ENCODE measurements around the gene INPP4B.
"Not testable (repeated sequence)": the region's sequence is repeated elsewhere in the genome, so short reads cannot be mapped to it uniquely, and the experiment has no call there.

Gene INPP4B

DNA sequence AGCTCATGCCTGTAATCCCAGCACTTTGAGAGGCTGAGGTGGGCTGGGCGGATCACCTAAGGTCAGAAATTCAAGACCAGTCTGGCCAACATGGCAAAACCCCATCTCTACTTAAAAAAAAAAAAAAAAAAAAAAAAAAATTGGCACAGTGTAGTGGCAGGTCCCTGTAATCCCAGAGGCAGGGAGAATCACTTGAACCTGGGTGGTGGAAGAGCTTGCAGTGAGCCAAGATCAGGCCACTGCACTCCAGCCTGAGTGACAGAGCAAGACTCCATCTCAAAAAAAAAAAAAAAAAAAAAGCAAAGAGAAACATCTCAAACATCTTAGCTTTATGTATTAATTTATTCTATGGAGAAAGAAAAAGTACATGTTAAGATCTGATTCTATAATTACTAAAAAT is 201.5 kb downstream of the INPP4B start:
- H3K27ac ChIP-seq (ENCODE audit: low read depth, low read length); H3K9ac ChIP-seq (ENCODE audit: low read length); H3K36me3 ChIP-seq (ENCODE audit: control insufficient read depth, insufficient read depth, low read length); H4K8ac ChIP-seq (ENCODE audit: low read depth, low read length); H3K56ac ChIP-seq (ENCODE audit: low read length); H2BK5ac ChIP-seq (ENCODE audit: low read length); H4K5ac ChIP-seq (ENCODE audit: low read length); H3K18ac ChIP-seq (ENCODE audit: low read length); H3K4me3 ChIP-seq (ENCODE audit: low read length); H3K23ac ChIP-seq (ENCODE audit: low read length); DNase-seq; H2AK5ac ChIP-seq (ENCODE audit: low read length); H3K4me2 ChIP-seq (ENCODE audit: low read length); H3K4ac ChIP-seq (ENCODE audit: low read depth, low read length); H3K79me1 ChIP-seq (ENCODE audit: low read length); H2BK15ac ChIP-seq (replicated peaks; ENCODE audit: low read depth); H3K27me3 ChIP-seq (ENCODE audit: insufficient read depth, low read length, poor library complexity); H3K79me2 ChIP-seq (ENCODE audit: control insufficient read depth, insufficient read depth, low read length); H2BK120ac ChIP-seq (ENCODE audit: low read depth, low read length); H3K4me1 ChIP-seq (ENCODE audit: control insufficient read depth, low read depth, low read length): not testable (repeated sequence)
- WGBS (ENCODE audit: extremely low coverage, insufficient coverage, low lambda C conversion rate): no CpG with 5 or more reads among the region's 1 CpG

DNA sequence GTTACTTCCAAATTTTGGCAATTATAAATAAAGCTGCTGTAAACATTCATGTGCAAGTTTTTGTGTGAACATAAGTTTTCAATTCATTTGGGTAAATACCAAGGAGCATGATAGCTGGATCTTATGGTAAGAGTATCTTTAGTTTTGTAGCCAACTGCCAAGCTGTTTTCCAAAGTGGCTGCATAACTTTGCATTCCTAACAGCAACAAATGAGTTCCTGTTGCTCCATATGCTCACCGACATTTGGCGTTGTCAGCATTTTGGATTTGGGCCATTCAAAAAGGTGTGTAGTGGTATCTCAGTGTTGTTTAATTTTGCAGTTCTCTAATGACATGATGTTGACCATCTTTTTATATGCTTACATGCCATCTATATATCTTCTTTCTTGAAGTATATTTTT is 208.5 kb downstream of the INPP4B start:
- Histone ChIP-seq H2BK120ac (ENCODE audit: low read depth, low read length) (no peak overlapping the region), H3K79me2 (ENCODE audit: control insufficient read depth, insufficient read depth, low read length) (no peaks in the 10 kb centered on the region), H3K4ac (ENCODE audit: low read depth, low read length) (no peak overlapping the region), H2BK15ac (replicated peaks; ENCODE audit: low read depth) (no peak overlapping the region), H3K27me3 (ENCODE audit: insufficient read depth, low read length, poor library complexity) (no peaks in the 10 kb centered on the region), H3K4me2 (ENCODE audit: low read length) (no peak overlapping the region), H3K56ac (ENCODE audit: low read length) (no peak overlapping the region), H3K4me3 (ENCODE audit: low read length) (no peak overlapping the region), H4K5ac (ENCODE audit: low read length) (no peak overlapping the region), H3K18ac (ENCODE audit: low read length) (no peak overlapping the region), H2BK5ac (ENCODE audit: low read length) (no peak overlapping the region), H3K36me3 (ENCODE audit: control insufficient read depth, insufficient read depth, low read length) (no peaks in the 10 kb centered on the region), H2AK5ac (ENCODE audit: low read length) (no peak overlapping the region), H3K23ac (ENCODE audit: low read length) (no peak overlapping the region), H4K8ac (ENCODE audit: low read depth, low read length) (no peak overlapping the region), H3K27ac (ENCODE audit: low read depth, low read length) (no peak overlapping the region), H3K4me1 (ENCODE audit: control insufficient read depth, low read depth, low read length) (no peaks in the 10 kb centered on the region), H3K79me1 (ENCODE audit: low read length) (no peaks in the 10 kb centered on the region), H3K9ac (ENCODE audit: low read length) (no peak overlapping the region)
- DNase-seq: no peak
- WGBS (ENCODE audit: extremely low coverage, insufficient coverage, low lambda C conversion rate): no CpG with 5 or more reads among the region's 2 CpGs

DNA sequence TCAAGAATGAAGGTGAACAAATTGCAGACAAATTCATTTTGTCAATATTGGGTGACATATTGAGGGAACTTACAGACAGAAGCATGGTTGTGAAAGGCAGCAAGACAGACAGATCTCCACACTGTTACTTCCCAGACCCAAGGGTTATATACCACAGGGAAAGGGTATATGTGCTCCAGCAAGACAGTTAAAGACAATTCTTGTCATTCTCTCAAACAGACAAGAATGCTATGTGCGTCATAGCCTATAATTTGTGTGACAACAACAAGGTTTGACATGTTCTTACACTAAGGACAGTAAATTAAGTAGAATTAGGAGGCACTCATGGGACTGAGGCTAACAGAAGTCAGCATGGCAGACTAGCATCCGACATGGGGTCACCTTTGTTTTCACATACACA is 214.3 kb downstream of the INPP4B start:
- Histone ChIP-seq H3K4me1 (ENCODE audit: control insufficient read depth, low read depth, low read length) (no peaks in the 10 kb centered on the region), H3K56ac (ENCODE audit: low read length) (no peak overlapping the region), H3K79me1 (ENCODE audit: low read length) (no peaks in the 10 kb centered on the region), H3K18ac (ENCODE audit: low read length) (no peak overlapping the region), H4K5ac (ENCODE audit: low read length) (no peak overlapping the region), H3K27ac (ENCODE audit: low read depth, low read length) (no peak overlapping the region), H3K9ac (ENCODE audit: low read length) (no peak overlapping the region), H3K27me3 (ENCODE audit: insufficient read depth, low read length, poor library complexity) (no peaks in the 10 kb centered on the region), H2BK15ac (replicated peaks; ENCODE audit: low read depth) (no peak overlapping the region), H3K79me2 (ENCODE audit: control insufficient read depth, insufficient read depth, low read length) (no peaks in the 10 kb centered on the region), H3K23ac (ENCODE audit: low read length) (no peak overlapping the region), H2AK5ac (ENCODE audit: low read length) (no peak overlapping the region), H2BK120ac (ENCODE audit: low read depth, low read length) (no peak overlapping the region), H3K4ac (ENCODE audit: low read depth, low read length) (no peak overlapping the region), H3K36me3 (ENCODE audit: control insufficient read depth, insufficient read depth, low read length) (no peaks in the 10 kb centered on the region), H3K4me2 (ENCODE audit: low read length) (no peak overlapping the region), H4K8ac (ENCODE audit: low read depth, low read length) (no peak overlapping the region), H3K4me3 (ENCODE audit: low read length) (no peak overlapping the region), H2BK5ac (ENCODE audit: low read length) (no peak overlapping the region)
- no peak for DNase-seq
- no CpG with 5 or more reads among the region's 2 CpGs for WGBS (ENCODE audit: extremely low coverage, insufficient coverage, low lambda C conversion rate)

DNA sequence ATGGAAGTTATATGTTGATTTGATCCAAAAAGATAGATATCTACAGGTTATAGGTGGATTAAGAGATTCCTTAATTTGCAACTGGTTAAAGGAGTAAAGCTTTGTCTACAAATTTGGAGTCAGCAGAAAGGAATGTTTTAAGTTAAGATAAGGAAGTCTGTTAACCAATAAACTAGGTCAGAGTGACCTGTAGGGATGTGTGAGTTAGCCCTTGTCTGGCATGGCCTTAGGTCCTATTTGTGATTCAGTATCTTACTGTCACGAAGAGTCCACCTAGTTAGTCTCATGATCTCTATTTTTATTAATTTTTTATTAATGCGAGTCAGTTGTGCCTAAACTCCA is 230.8 kb downstream of the INPP4B start:
- no peak overlapping the region for H3K27ac ChIP-seq (ENCODE audit: low read depth, low read length)
- H4K5ac ChIP-seq (ENCODE audit: low read length): no peak overlapping the region
- peak overlapping the region; percentile 51 for H3K18ac ChIP-seq (ENCODE audit: low read length)
- H3K36me3 ChIP-seq (ENCODE audit: control insufficient read depth, insufficient read depth, low read length): no peaks in the 10 kb centered on the region
- no peak overlapping the region for H2BK15ac ChIP-seq (replicated peaks; ENCODE audit: low read depth)
- no peak overlapping the region for H2AK5ac ChIP-seq (ENCODE audit: low read length)
- no peak overlapping the region for H3K4me3 ChIP-seq (ENCODE audit: low read length)
- no peak overlapping the region for H3K56ac ChIP-seq (ENCODE audit: low read length)
- H3K4me1 ChIP-seq (ENCODE audit: control insufficient read depth, low read depth, low read length): no peaks in the 10 kb centered on the region
- no CpG with 5 or more reads among the region's 2 CpGs for WGBS (ENCODE audit: extremely low coverage, insufficient coverage, low lambda C conversion rate)
- H2BK120ac ChIP-seq (ENCODE audit: low read depth, low read length): no peak overlapping the region
- H3K79me1 ChIP-seq (ENCODE audit: low read length): no peaks in the 10 kb centered on the region
- H3K27me3 ChIP-seq (ENCODE audit: insufficient read depth, low read length, poor library complexity): no peaks in the 10 kb centered on the region
- H2BK5ac ChIP-seq (ENCODE audit: low read length): no peak overlapping the region
- H3K79me2 ChIP-seq (ENCODE audit: control insufficient read depth, insufficient read depth, low read length): no peaks in the 10 kb centered on the region
- no peak overlapping the region for H3K9ac ChIP-seq (ENCODE audit: low read length)
- DNase-seq: peak; percentile 74
- H3K4ac ChIP-seq (ENCODE audit: low read depth, low read length): no peak overlapping the region
- H3K4me2 ChIP-seq (ENCODE audit: low read length): no peak overlapping the region
- no peak overlapping the region for H4K8ac ChIP-seq (ENCODE audit: low read depth, low read length)
- no peak overlapping the region for H3K23ac ChIP-seq (ENCODE audit: low read length)

DNA sequence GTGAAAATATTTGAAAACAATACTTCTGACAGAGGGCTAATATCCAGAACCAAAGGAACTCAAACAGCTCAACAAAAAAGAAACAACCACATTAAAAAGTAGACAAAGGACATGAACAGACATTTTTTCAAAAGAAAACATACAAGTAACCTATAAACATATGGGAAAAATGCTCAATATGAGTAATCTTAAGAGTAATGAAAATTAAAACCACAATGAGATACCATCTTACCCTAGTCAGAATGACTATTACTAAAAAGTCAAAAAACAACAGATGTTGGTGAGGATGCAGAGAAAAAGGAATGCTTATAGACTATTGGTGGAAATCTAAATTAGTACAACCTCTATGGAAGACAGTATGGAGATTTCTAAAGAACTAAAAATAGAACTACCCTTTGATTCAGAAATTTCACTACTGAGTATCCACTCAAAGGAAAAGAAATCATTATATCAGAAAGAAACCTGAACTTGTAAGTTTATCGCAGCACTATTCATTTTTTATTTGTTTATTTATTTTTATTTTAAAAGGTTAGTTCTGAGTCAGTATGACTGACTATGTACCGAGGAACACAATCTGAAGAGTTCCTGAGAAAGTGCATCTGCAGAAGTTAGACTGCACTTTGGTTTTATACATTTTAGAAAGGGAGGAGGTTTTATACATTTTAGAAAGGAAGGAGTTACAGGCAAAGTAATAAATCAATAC is 231.3 kb downstream of the INPP4B start:
- Histone ChIP-seq H3K23ac (ENCODE audit: low read length) (no peak overlapping the region), H4K5ac (ENCODE audit: low read length) (no peak overlapping the region), H2BK120ac (ENCODE audit: low read depth, low read length) (no peak overlapping the region), H3K4me1 (ENCODE audit: control insufficient read depth, low read depth, low read length) (no peaks in the 10 kb centered on the region), H3K4ac (ENCODE audit: low read depth, low read length) (no peak overlapping the region), H3K4me2 (ENCODE audit: low read length) (no peak overlapping the region), H3K56ac (ENCODE audit: low read length) (no peak overlapping the region), H3K79me1 (ENCODE audit: low read length) (no peaks in the 10 kb centered on the region), H2AK5ac (ENCODE audit: low read length) (no peak overlapping the region), H4K8ac (ENCODE audit: low read depth, low read length) (no peak overlapping the region), H3K36me3 (ENCODE audit: control insufficient read depth, insufficient read depth, low read length) (no peaks in the 10 kb centered on the region), H3K79me2 (ENCODE audit: control insufficient read depth, insufficient read depth, low read length) (no peaks in the 10 kb centered on the region), H3K9ac (ENCODE audit: low read length) (no peak overlapping the region), H3K27me3 (ENCODE audit: insufficient read depth, low read length, poor library complexity) (no peaks in the 10 kb centered on the region), H2BK5ac (ENCODE audit: low read length) (no peak overlapping the region), H3K18ac (ENCODE audit: low read length) (no peak overlapping the region), H3K4me3 (ENCODE audit: low read length) (no peak overlapping the region), H2BK15ac (replicated peaks; ENCODE audit: low read depth) (no peak overlapping the region), H3K27ac (ENCODE audit: low read depth, low read length) (no peak overlapping the region)
- no peak for DNase-seq
- WGBS (ENCODE audit: extremely low coverage, insufficient coverage, low lambda C conversion rate): no CpG with 5 or more reads among the region's 2 CpGs

DNA sequence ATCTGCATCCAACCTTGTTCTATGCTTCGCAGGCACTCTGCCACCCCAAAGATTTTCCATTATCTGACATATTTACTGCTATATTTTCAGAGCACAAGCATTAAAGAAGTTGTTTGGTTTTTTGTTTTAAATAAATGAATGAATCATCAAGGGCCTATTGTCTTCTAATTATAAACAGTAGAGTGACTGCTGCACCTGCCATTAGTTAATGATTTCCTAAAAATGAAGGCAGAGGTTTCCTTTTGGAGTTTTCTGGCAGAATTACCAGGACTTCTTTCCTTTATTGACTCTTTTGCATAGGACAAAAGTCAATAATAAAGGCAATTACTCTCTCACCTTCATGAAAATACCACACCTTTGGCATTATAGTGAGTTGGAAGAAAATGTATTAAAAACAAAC is 238.1 kb downstream of the INPP4B start:
- WGBS (ENCODE audit: extremely low coverage, insufficient coverage, low lambda C conversion rate): no CpG with 5 or more reads among the region's 1 CpG
- no peak for DNase-seq
- H2BK5ac ChIP-seq (ENCODE audit: low read length): no peak overlapping the region
- no peaks in the 10 kb centered on the region for H3K79me1 ChIP-seq (ENCODE audit: low read length)
- no peak overlapping the region for H3K9ac ChIP-seq (ENCODE audit: low read length)
- H3K27me3 ChIP-seq (ENCODE audit: insufficient read depth, low read length, poor library complexity): no peaks in the 10 kb centered on the region
- no peak overlapping the region for H3K27ac ChIP-seq (ENCODE audit: low read depth, low read length)
- no peak overlapping the region for H3K56ac ChIP-seq (ENCODE audit: low read length)
- no peak overlapping the region for H3K23ac ChIP-seq (ENCODE audit: low read length)
- no peak overlapping the region for H2AK5ac ChIP-seq (ENCODE audit: low read length)
- no peaks in the 10 kb centered on the region for H3K36me3 ChIP-seq (ENCODE audit: control insufficient read depth, insufficient read depth, low read length)
- no peak overlapping the region for H3K4ac ChIP-seq (ENCODE audit: low read depth, low read length)
- no peak overlapping the region for H3K4me3 ChIP-seq (ENCODE audit: low read length)
- no peaks in the 10 kb centered on the region for H3K4me1 ChIP-seq (ENCODE audit: control insufficient read depth, low read depth, low read length)
- H3K4me2 ChIP-seq (ENCODE audit: low read length): no peak overlapping the region
- H2BK15ac ChIP-seq (replicated peaks; ENCODE audit: low read depth): no peak overlapping the region
- H3K79me2 ChIP-seq (ENCODE audit: control insufficient read depth, insufficient read depth, low read length): no peaks in the 10 kb centered on the region
- no peak overlapping the region for H2BK120ac ChIP-seq (ENCODE audit: low read depth, low read length)
- no peak overlapping the region for H4K8ac ChIP-seq (ENCODE audit: low read depth, low read length)
- no peak overlapping the region for H4K5ac ChIP-seq (ENCODE audit: low read length)
- no peak overlapping the region for H3K18ac ChIP-seq (ENCODE audit: low read length)
